NT2/D1 (cell line): ENCODE measurements around the gene FAM81A.

ENCODE experiments used
- SUZ12 ChIP-seq: IDR thresholded peaks from 2 replicates; pipeline ENCODE4 v1.6.1; 2011; ENCODE audit not compliant: insufficient read length, insufficient read depth; ENCODE audit errors: extremely low read depth
- YY1 ChIP-seq: IDR thresholded peaks from 2 replicates; pipeline ENCODE4 v1.6.1; 2011; ENCODE audit not compliant: insufficient read length, insufficient read depth
- ZNF274 ChIP-seq: IDR thresholded peaks from 2 replicates; pipeline ENCODE4 v1.6.1; 2011; ENCODE audit warnings: mild to moderate bottlenecking, low read depth, low read length

DNA sequence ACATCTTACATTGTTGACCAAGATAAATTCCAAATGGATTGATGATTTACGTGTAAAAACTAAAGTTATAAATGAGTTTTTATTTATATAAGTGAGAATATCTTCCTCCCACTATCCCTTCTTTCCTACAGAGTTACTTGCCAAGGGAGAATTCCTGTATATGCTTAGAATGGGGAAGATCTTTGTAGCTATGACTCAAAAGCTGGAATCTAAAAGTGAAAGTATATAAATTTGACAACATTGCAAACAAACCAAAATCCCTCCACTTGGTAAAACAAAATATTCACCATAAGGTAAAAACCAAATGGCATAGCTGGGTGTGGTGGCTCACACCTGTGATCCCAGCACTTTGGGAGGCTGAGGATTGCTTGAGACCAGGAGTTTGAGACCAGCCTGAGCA lies 120.9 kb downstream of the FAM81A start:
- TF ChIP-seq YY1 = no peak
- no peak for TF ChIP-seq ZNF274
- TF ChIP-seq SUZ12 = no peak
